GM12878 (cell line): Measurements from ENCODE around the gene SPATA12. TPM values are rescaled to one million over a fixed set of nuclear protein-coding genes. Genes with fewer than 3 reads are reported as not detected.

Experiments used
- ATF7 ChIP-seq: fragments of 450-650 bp; IDR thresholded peaks from 2 replicates; pipeline ENCODE4 v1.6.1; 2016; ENCODE audit warnings: low read depth, mild to moderate bottlenecking
- BCL11A ChIP-seq: IDR thresholded peaks from 2 replicates; pipeline ENCODE4 v1.6.1; 2011; ENCODE audit warnings: low read depth, low read length
- CBFB ChIP-seq: IDR thresholded peaks from 2 replicates; pipeline ENCODE4 v1.6.1; 2016; ENCODE audit warnings: antibody characterized with exemption, low read depth
- EED ChIP-seq: sonication (generic); IDR thresholded peaks from 2 replicates; pipeline ENCODE4 v1.6.1; 2016; ENCODE audit warnings: antibody characterized with exemption, low read depth
- FOXK2 ChIP-seq: fragments of 450-650 bp; IDR thresholded peaks from 2 replicates; pipeline ENCODE4 v1.6.1; 2017; ENCODE audit warnings: mild to moderate bottlenecking, moderate library complexity
- IKZF1 ChIP-seq: fragments of 450-650 bp; conservative IDR thresholded peaks from 2 replicates; pipeline ENCODE4 v1.6.1; 2017; ENCODE audit warnings: antibody characterized with exemption, mild to moderate bottlenecking
- KAT2A ChIP-seq: conservative IDR thresholded peaks from 2 replicates; pipeline ENCODE4 v1.6.1; 2011; ENCODE audit warnings: low read depth, low read length; ENCODE audit not compliant: control insufficient read depth
- MTA2 ChIP-seq: fragments of 450-650 bp; IDR thresholded peaks from 2 replicates; pipeline ENCODE4 v1.6.1; 2016; ENCODE audit warnings: low read depth, mild to moderate bottlenecking, moderate library complexity
- MYC ChIP-seq: IDR thresholded peaks from 2 replicates; pipeline ENCODE4 v1.6.1; 2011; ENCODE audit warnings: mild to moderate bottlenecking, low read length, moderate library complexity, inconsistent platforms; ENCODE audit not compliant: insufficient read depth, insufficient replicate concordance, insufficient read length, severe bottlenecking
- NFYB ChIP-seq: IDR thresholded peaks from 2 replicates; pipeline ENCODE4 v1.6.1; 2011; ENCODE audit warnings: low read depth, mild to moderate bottlenecking, low read length, improper control_type of control experiment, moderate library complexity; ENCODE audit not compliant: insufficient read depth
- NR2F1 ChIP-seq: fragments of 450-650 bp; conservative IDR thresholded peaks from 2 replicates; pipeline ENCODE4 v1.6.1; 2017; ENCODE audit warnings: mild to moderate bottlenecking
- POLR2A ChIP-seq: IDR thresholded peaks from 2 replicates; pipeline ENCODE4 v1.6.1; 2011; ENCODE audit warnings: low read depth, mild to moderate bottlenecking, low read length
- POLR2AphosphoS2 ChIP-seq: IDR thresholded peaks from 2 replicates; pipeline ENCODE4 v1.6.1; 2011; ENCODE audit warnings: low read depth, mild to moderate bottlenecking, low read length, improper control_type of control experiment, moderate library complexity
- POU2F2 ChIP-seq: IDR thresholded peaks from 3 replicates; pipeline ENCODE4 v1.6.1; 2011; ENCODE audit warnings: low read depth, mild to moderate bottlenecking, low read length, borderline replicate concordance
- RBBP5 ChIP-seq: fragments of 200-600 bp; sonication (generic); conservative IDR thresholded peaks from 2 replicates; pipeline ENCODE4 v1.6.1; 2016
- SREBF1 ChIP-seq: IDR thresholded peaks from 2 replicates; pipeline ENCODE4 v1.6.1; 2012; ENCODE audit warnings: mild to moderate bottlenecking, low read length
- SREBF2 ChIP-seq: IDR thresholded peaks from 2 replicates; pipeline ENCODE4 v1.6.1; 2012; ENCODE audit warnings: mild to moderate bottlenecking, low read length
- SUZ12 ChIP-seq: fragments of 200-600 bp; sonication (generic); IDR thresholded peaks from one replicate; pipeline ENCODE4 v1.6.1; 2018; ENCODE audit warnings: antibody characterized with exemption, mild to moderate bottlenecking; ENCODE audit not compliant: unreplicated experiment
- YY1 ChIP-seq: IDR thresholded peaks from 2 replicates; pipeline ENCODE4 v1.6.1; 2011; ENCODE audit warnings: low read depth, mild to moderate bottlenecking, low read length
- ZNF207 ChIP-seq: fragments of 450-650 bp; IDR thresholded peaks from 2 replicates; pipeline ENCODE4 v1.6.1; 2014; ENCODE audit warnings: antibody characterized with exemption, mild to moderate bottlenecking, borderline replicate concordance
- ZNF217 ChIP-seq: fragments of 450-650 bp; IDR thresholded peaks from 2 replicates; pipeline ENCODE4 v1.6.1; 2017; ENCODE audit warnings: antibody characterized with exemption, mild to moderate bottlenecking
- ZZZ3 ChIP-seq: IDR thresholded peaks from 2 replicates; pipeline ENCODE4 v1.6.1; 2011; ENCODE audit warnings: low read depth; ENCODE audit not compliant: control insufficient read depth, insufficient read length
- polyA plus RNA-seq, 11 experiments: library from polyadenylated mRNA; depleted of rRNA in 4 of 11; unstranded in 6 of 11; stranded (reverse) in 5 of 11; fragments of >200 nt; fragmentation: Nextera tagmentation in 4 of 11; fragmentation: Illumina TruSeq in 1 of 11; extraction: Ambion mirVana in 4 of 11; extraction: Trizol in 1 of 11; gene quantifications; 1 replicate in 1 of 11; 2 replicates in 10 of 11; pipeline versions ENCODE4 v1.2.1 to v1.2.3, GENCODE V29; 2011 to 2016; ENCODE audit warnings: inconsistent platforms in 2 of 11, missing spikeins in 2 of 11, low read depth in 1 of 11
- total RNA-seq, 4 experiments: library from RNA; depleted of rRNA in 3 of 4; stranded (reverse); fragments of >200 nt in 3 of 4; fragmentation: Illumina TruSeq in 1 of 4; extraction: Trizol in 1 of 4; gene quantifications; 2 replicates each; pipeline versions ENCODE4 v1.2.1 to v1.2.3, GENCODE V29; 2013 to 2021
- TF ChIP-seq, protein P1 (sequence below): fragments of 450-650 bp; IDR thresholded peaks from 2 replicates; pipeline ENCODE4 v1.6.1; 2017; ENCODE audit warnings: borderline replicate concordance
- TF ChIP-seq, protein P2 (sequence below): IDR thresholded peaks from 2 replicates; pipeline ENCODE4 v1.6.1; 2011; ENCODE audit warnings: low read depth, low read length, improper control_type of control experiment, borderline replicate concordance
- TF ChIP-seq, protein P3 (sequence below): IDR thresholded peaks from 2 replicates; pipeline ENCODE4 v1.6.1; 2011; ENCODE audit warnings: borderline replicate concordance, low read depth, mild to moderate bottlenecking, moderate library complexity, mixed read lengths, low read length; ENCODE audit not compliant: insufficient read depth; ENCODE audit errors: extremely low read length
- TF ChIP-seq, protein P4 (sequence below): fragments of 450-650 bp; IDR thresholded peaks from 2 replicates; pipeline ENCODE4 v1.6.1; 2018; ENCODE audit warnings: mild to moderate bottlenecking, low read depth, moderate library complexity; ENCODE audit not compliant: partially characterized antibody

The SPATA12 gene
- total and polyA plus RNA-seq, 10 of the 15 experiments (the other 5 are each of a cell fraction or from before 2014, with no cell fraction given): 0.03 to 0.69 (median 0.37) TPM

DNA sequence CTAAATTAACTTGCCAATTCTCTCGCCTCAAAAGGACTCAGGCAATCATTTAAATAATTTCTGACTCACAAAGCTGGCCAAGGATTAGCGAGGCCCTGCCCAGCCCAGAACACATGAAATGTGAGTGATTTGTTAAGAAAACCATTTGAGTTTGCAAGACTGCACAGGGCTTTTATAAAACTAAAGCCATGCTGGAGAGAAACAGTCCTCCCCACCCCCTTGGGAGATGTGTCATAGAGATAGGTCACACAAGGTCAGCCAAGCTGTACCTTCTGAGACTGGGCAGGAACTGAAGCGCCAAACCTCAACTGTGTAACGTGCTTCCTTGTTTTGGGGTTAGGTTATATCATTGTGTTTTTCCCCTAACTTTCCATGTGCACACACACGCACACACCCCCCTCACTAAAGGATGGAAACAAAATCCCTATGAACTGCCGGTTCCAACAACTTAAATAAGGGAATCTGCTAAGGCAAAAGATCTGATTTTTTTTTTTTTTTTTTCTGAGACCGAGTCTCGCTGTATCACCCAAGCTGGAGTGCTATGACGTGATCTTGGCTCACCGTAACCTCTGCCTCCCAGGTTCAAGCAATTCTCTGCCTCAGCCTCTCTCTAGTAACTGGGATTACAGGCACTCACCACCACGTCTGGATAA is 8.1 kb downstream of the SPATA12 start (continued):
- TF ChIP-seq, protein P1, sequence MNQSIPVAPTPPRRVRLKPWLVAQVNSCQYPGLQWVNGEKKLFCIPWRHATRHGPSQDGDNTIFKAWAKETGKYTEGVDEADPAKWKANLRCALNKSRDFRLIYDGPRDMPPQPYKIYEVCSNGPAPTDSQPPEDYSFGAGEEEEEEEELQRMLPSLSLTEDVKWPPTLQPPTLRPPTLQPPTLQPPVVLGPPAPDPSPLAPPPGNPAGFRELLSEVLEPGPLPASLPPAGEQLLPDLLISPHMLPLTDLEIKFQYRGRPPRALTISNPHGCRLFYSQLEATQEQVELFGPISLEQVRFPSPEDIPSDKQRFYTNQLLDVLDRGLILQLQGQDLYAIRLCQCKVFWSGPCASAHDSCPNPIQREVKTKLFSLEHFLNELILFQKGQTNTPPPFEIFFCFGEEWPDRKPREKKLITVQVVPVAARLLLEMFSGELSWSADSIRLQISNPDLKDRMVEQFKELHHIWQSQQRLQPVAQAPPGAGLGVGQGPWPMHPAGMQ: no peak
- TF ChIP-seq KAT2A (no peak), FOXK2 (no peak; the same call in 1 of the 2 replicates), NFYB (no peak), POLR2A (no peak), SREBF1 (no peak), MTA2 (peak; percentile 86), YY1 (0 out of 2 replicates have a peak, but pooled peaks have one; percentile 24), SREBF2 (no peak), ZZZ3 (no peak), ZNF207 (no peak; the same call in 1 of the 2 replicates), POU2F2 (peak; percentile 80; the same call in 2 of the 3 replicates), RBBP5 (no peak), BCL11A (peak; percentile 95), CBFB (peak; percentile 85), ZNF217 (no peak; the same call in 1 of the 2 replicates), NR2F1 (peak; percentile 100), IKZF1 (peak; percentile 98), ATF7 (peak; percentile 95), MYC (no peak), EED (peak; percentile 98), POLR2AphosphoS2 (no peak), SUZ12 (no peak)
- TF ChIP-seq, protein P2, sequence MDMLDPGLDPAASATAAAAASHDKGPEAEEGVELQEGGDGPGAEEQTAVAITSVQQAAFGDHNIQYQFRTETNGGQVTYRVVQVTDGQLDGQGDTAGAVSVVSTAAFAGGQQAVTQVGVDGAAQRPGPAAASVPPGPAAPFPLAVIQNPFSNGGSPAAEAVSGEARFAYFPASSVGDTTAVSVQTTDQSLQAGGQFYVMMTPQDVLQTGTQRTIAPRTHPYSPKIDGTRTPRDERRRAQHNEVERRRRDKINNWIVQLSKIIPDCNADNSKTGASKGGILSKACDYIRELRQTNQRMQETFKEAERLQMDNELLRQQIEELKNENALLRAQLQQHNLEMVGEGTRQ: no peak
- TF ChIP-seq, protein P3, sequence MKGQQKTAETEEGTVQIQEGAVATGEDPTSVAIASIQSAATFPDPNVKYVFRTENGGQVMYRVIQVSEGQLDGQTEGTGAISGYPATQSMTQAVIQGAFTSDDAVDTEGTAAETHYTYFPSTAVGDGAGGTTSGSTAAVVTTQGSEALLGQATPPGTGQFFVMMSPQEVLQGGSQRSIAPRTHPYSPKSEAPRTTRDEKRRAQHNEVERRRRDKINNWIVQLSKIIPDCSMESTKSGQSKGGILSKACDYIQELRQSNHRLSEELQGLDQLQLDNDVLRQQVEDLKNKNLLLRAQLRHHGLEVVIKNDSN: no peak
- TF ChIP-seq, protein P4, sequence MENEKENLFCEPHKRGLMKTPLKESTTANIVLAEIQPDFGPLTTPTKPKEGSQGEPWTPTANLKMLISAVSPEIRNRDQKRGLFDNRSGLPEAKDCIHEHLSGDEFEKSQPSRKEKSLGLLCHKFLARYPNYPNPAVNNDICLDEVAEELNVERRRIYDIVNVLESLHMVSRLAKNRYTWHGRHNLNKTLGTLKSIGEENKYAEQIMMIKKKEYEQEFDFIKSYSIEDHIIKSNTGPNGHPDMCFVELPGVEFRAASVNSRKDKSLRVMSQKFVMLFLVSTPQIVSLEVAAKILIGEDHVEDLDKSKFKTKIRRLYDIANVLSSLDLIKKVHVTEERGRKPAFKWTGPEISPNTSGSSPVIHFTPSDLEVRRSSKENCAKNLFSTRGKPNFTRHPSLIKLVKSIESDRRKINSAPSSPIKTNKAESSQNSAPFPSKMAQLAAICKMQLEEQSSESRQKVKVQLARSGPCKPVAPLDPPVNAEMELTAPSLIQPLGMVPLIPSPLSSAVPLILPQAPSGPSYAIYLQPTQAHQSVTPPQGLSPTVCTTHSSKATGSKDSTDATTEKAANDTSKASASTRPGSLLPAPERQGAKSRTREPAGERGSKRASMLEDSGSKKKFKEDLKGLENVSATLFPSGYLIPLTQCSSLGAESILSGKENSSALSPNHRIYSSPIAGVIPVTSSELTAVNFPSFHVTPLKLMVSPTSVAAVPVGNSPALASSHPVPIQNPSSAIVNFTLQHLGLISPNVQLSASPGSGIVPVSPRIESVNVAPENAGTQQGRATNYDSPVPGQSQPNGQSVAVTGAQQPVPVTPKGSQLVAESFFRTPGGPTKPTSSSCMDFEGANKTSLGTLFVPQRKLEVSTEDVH: no peak
